ENCODE measurements around the gene ARHGAP6.
"Not testable (repeated sequence)": the region's sequence is repeated elsewhere in the genome, so short reads cannot be mapped to it uniquely, and the experiment has no call there.

Gene ARHGAP6

GRCh38 chrX:11361666-11362065, 304.1 kb downstream of the ARHGAP6 start:
- not testable (repeated sequence) for DNase-seq (ENCODE audit: low read depth in 2 of 2)

- not testable (repeated sequence) for DNase-seq (ENCODE audit: low read depth in 2 of 2)
Measured at GRCh38 chrX:11355944-11356343, 309.8 kb downstream of the ARHGAP6 start.

- no peak for DNase-seq (ENCODE audit: low read depth in 2 of 2)
Measured at GRCh38 chrX:11355259-11355909, 310.3 kb downstream of the ARHGAP6 start.

- DNase-seq (ENCODE audit: low read depth in 2 of 2): no peak
Measured at GRCh38 chrX:11352296-11352741, 313.4 kb downstream of the ARHGAP6 start.

- DNase-seq (ENCODE audit: low read depth in 2 of 2): no peak
Measured at GRCh38 chrX:11351375-11352295, 314.1 kb downstream of the ARHGAP6 start.

GRCh38 chrX:11349661-11350337, 315.9 kb downstream of the ARHGAP6 start:
- DNase-seq (ENCODE audit: low read depth in 2 of 2): no peak

GRCh38 chrX:11349020-11349419, 316.7 kb downstream of the ARHGAP6 start:
- no peak for DNase-seq (ENCODE audit: low read depth in 2 of 2)

- no peak for DNase-seq (ENCODE audit: low read depth in 2 of 2)
Measured at GRCh38 chrX:11347300-11347699, 318.4 kb downstream of the ARHGAP6 start.

GRCh38 chrX:11346121-11346682, 319.5 kb downstream of the ARHGAP6 start:
- DNase-seq (ENCODE audit: low read depth in 2 of 2): no peak

- no peak for DNase-seq (ENCODE audit: low read depth in 2 of 2)
Measured at GRCh38 chrX:11342673-11343072, 323.0 kb downstream of the ARHGAP6 start.

GRCh38 chrX:11341274-11342201, 324.2 kb downstream of the ARHGAP6 start:
- DNase-seq (ENCODE audit: low read depth in 2 of 2): peak in 1 of 2 donors; percentile 0

- no peak for DNase-seq (ENCODE audit: low read depth in 2 of 2)
Measured at GRCh38 chrX:11337292-11338009, 328.3 kb downstream of the ARHGAP6 start.

GRCh38 chrX:11336201-11336600, 329.5 kb downstream of the ARHGAP6 start:
- no peak for DNase-seq (ENCODE audit: low read depth in 2 of 2)

GRCh38 chrX:11334165-11334564, 331.6 kb downstream of the ARHGAP6 start:
- no peak for DNase-seq (ENCODE audit: low read depth in 2 of 2)

- no peak for DNase-seq (ENCODE audit: low read depth in 2 of 2)
Measured at GRCh38 chrX:11331788-11332187, 333.9 kb downstream of the ARHGAP6 start.

GRCh38 chrX:11329021-11329420, 336.7 kb downstream of the ARHGAP6 start:
- no peak for DNase-seq (ENCODE audit: low read depth in 2 of 2)

- no peak for DNase-seq (ENCODE audit: low read depth in 2 of 2)
Measured at GRCh38 chrX:11328134-11328533, 337.6 kb downstream of the ARHGAP6 start.

- DNase-seq (ENCODE audit: low read depth in 2 of 2): no peak
Measured at GRCh38 chrX:11321986-11322385, 343.7 kb downstream of the ARHGAP6 start.

GRCh38 chrX:11319806-11320520, 345.8 kb downstream of the ARHGAP6 start:
- no peak for DNase-seq (ENCODE audit: low read depth in 2 of 2)

- no peak for DNase-seq (ENCODE audit: low read depth in 2 of 2)
Measured at GRCh38 chrX:11311706-11312105, 354.0 kb downstream of the ARHGAP6 start.
